Loucy (cell line): ENCODE measurements around the gene KIF24.

Experiments used
- H2AFZ ChIP-seq: fragments of 200-600 bp; sonication (generic); 2 replicates; pipeline ENCODE4 v1.6.0; 2016; ENCODE audit warnings: antibody characterized with exemption, mild to moderate bottlenecking, low read length, moderate library complexity
- H3F3A ChIP-seq: fragments of 200-600 bp; 2 replicates; pipeline ENCODE4 v1.6.0; 2016; ENCODE audit warnings: antibody characterized with exemption, low read depth, mild to moderate bottlenecking
- H3K27me3 ChIP-seq: fragments of 200-600 bp; sonication (generic); 2 replicates; pipeline ENCODE4 v1.6.1; 2014; ENCODE audit warnings: low read length, mild to moderate bottlenecking; ENCODE audit not compliant: insufficient read depth, poor library complexity, severe bottlenecking
- H3K36me3 ChIP-seq: fragments of 200-600 bp; sonication (generic); 2 replicates; pipeline ENCODE4 v1.6.1; 2016; ENCODE audit warnings: low read length; ENCODE audit not compliant: insufficient read depth
- H3K4me1 ChIP-seq: fragments of 200-600 bp; sonication (generic); 2 replicates; pipeline ENCODE4 v1.5.1; 2014; ENCODE audit warnings: low read length, mild to moderate bottlenecking; ENCODE audit not compliant: insufficient read depth, poor library complexity, severe bottlenecking
- H3K4me2 ChIP-seq: fragments of 200-600 bp; sonication (generic); 2 replicates; pipeline ENCODE4 v1.6.0; 2014; ENCODE audit warnings: antibody characterized with exemption, low read length, low read depth, mild to moderate bottlenecking; ENCODE audit not compliant: poor library complexity, severe bottlenecking
- H3K4me3 ChIP-seq: fragments of 200-600 bp; sonication (generic); 2 replicates; pipeline ENCODE4 v1.5.1; 2014; ENCODE audit warnings: low read length, mild to moderate bottlenecking, mixed read lengths; ENCODE audit not compliant: poor library complexity, severe bottlenecking
- H3K79me2 ChIP-seq: fragments of 200-600 bp; sonication (generic); 2 replicates; pipeline ENCODE4 v1.6.1; 2014; ENCODE audit warnings: low read length; ENCODE audit not compliant: insufficient read depth
- H3K9ac ChIP-seq: fragments of 200-600 bp; sonication (generic); 2 replicates; pipeline ENCODE4 v1.6.0; 2014; ENCODE audit warnings: mild to moderate bottlenecking, low read depth, low read length, moderate library complexity; ENCODE audit not compliant: poor library complexity, severe bottlenecking
- H3K9me2 ChIP-seq: fragments of 200-600 bp; sonication (generic); replicated peaks from 2 replicates; pipeline ENCODE4 v1.6.1; 2016; ENCODE audit warnings: low read depth, low read length, mixed read lengths
- H3K9me3 ChIP-seq: fragments of 200-600 bp; sonication (generic); 2 replicates; pipeline ENCODE4 v1.6.1; 2014; ENCODE audit warnings: mild to moderate bottlenecking, antibody characterized with exemption, low read length, low read depth; ENCODE audit not compliant: insufficient read depth
- H4K20me1 ChIP-seq: fragments of 200-600 bp; sonication (generic); 2 replicates; pipeline ENCODE4 v1.6.0; 2014; ENCODE audit warnings: antibody characterized with exemption, low read length, mild to moderate bottlenecking; ENCODE audit not compliant: insufficient read depth, poor library complexity, severe bottlenecking
- CTCF ChIP-seq: fragments of 200-600 bp; sonication (generic); conservative IDR thresholded peaks from 2 replicates; pipeline ENCODE4 v1.5.1; 2014; ENCODE audit warnings: mild to moderate bottlenecking, antibody characterized with exemption, low read length
- EZH2phosphoT487 ChIP-seq: fragments of 200-600 bp; IDR thresholded peaks from 2 replicates; pipeline ENCODE4 v1.6.1; 2018; ENCODE audit warnings: antibody characterized with exemption, mild to moderate bottlenecking, moderate library complexity, borderline replicate concordance

Gene KIF24

GRCh38 chr9:34282096-34282495, 47.0 kb downstream of the KIF24 start:
- Histone ChIP-seq H3F3A (no peaks in the 10 kb centered on the region), H2AFZ (no peak overlapping the region), H3K9me2 (no peaks in the 10 kb centered on the region), H3K79me2 (no peaks in the 10 kb centered on the region), H3K4me1 (peaks cover 7% of the 10 kb centered on the region), H3K36me3 (no peaks in the 10 kb centered on the region), H4K20me1 (no peaks in the 10 kb centered on the region), H3K9ac (no peak overlapping the region), H3K4me3 (no peak overlapping the region), H3K4me2 (no peak overlapping the region), H3K9me3 (no peaks in the 10 kb centered on the region), H3K27me3 (no peaks in the 10 kb centered on the region)
- no peak for TF ChIP-seq EZH2phosphoT487
- no peak for TF ChIP-seq CTCF

- no peaks in the 10 kb centered on the region for H4K20me1 ChIP-seq
- H2AFZ ChIP-seq = no peak overlapping the region
- no peak overlapping the region for H3K4me2 ChIP-seq
- H3K9me3 ChIP-seq = no peaks in the 10 kb centered on the region
- no peaks in the 10 kb centered on the region for H3K9me2 ChIP-seq
- TF ChIP-seq CTCF (no peak), EZH2phosphoT487 (no peak)
- no peaks in the 10 kb centered on the region for H3K79me2 ChIP-seq
- H3K27me3 ChIP-seq = no peaks in the 10 kb centered on the region
- H3K4me3 ChIP-seq = no peak overlapping the region
- H3K36me3 ChIP-seq = no peaks in the 10 kb centered on the region
- H3K4me1 ChIP-seq = peaks cover 12% of the 10 kb centered on the region
- no peaks in the 10 kb centered on the region for H3F3A ChIP-seq
- no peak overlapping the region for H3K9ac ChIP-seq
Observed at GRCh38 chr9:34279411-34279810, 49.7 kb downstream of the KIF24 start.
